SU-DHL-6 (cell line): ENCODE data around the gene KICS2.

ENCODE experiments used
- H2AFZ ChIP-seq: fragments of 200-600 bp; sonication (generic); 2 replicates; pipeline ENCODE4 v1.6.1; 2014; ENCODE audit warnings: low read depth, mild to moderate bottlenecking, moderate library complexity, mixed read lengths, antibody characterized with exemption, low read length; ENCODE audit not compliant: severe bottlenecking
- H3F3A ChIP-seq: fragments of 200-600 bp; shearing (Covaris generic); 2 replicates; pipeline ENCODE4 v1.6.0; 2016; ENCODE audit warnings: antibody characterized with exemption, mild to moderate bottlenecking; ENCODE audit not compliant: insufficient read depth
- H3K27ac ChIP-seq: fragments of 200-600 bp; sonication (generic); 2 replicates; pipeline ENCODE4 v1.5.1; 2016; ENCODE audit warnings: low read depth, mild to moderate bottlenecking, low read length, moderate library complexity, mixed read lengths
- H3K27me3 ChIP-seq: fragments of 200-600 bp; sonication (generic), shearing (Covaris generic); 2 replicates; pipeline ENCODE4 v1.6.0; 2014; ENCODE audit warnings: mild to moderate bottlenecking, low read length
- H3K36me3 ChIP-seq: fragments of 200-600 bp; sonication (generic); 2 replicates; pipeline ENCODE4 v1.6.1; 2014; ENCODE audit warnings: mild to moderate bottlenecking, low read length, mixed read lengths
- H3K4me2 ChIP-seq: fragments of 300-600, 200-600 bp; shearing (Covaris generic), sonication (generic); 2 replicates; pipeline ENCODE4 v1.6.0; 2014; ENCODE audit warnings: low read length, low read depth, mild to moderate bottlenecking; ENCODE audit not compliant: poor library complexity, severe bottlenecking
- H3K4me3 ChIP-seq: fragments of 200-600 bp; sonication (generic); 2 replicates; pipeline ENCODE4 v1.5.1; 2014; ENCODE audit warnings: antibody characterized with exemption, low read length, mild to moderate bottlenecking, mixed read lengths; ENCODE audit not compliant: insufficient read depth, poor library complexity, severe bottlenecking
- H3K79me2 ChIP-seq: fragments of 200-600 bp; sonication (generic); 2 replicates; pipeline ENCODE4 v1.6.1; 2014; ENCODE audit warnings: mild to moderate bottlenecking, low read length, moderate library complexity; ENCODE audit not compliant: insufficient read depth
- H3K9ac ChIP-seq: fragments of 200-600 bp; sonication (generic); 2 replicates; pipeline ENCODE4 v1.7.0; 2014; ENCODE audit warnings: mild to moderate bottlenecking, low read length
- H3K9me2 ChIP-seq: fragments of 200-600 bp; sonication (generic); replicated peaks from 2 replicates; pipeline ENCODE4 v1.6.1; 2014; ENCODE audit warnings: low read length; ENCODE audit not compliant: insufficient read depth
- H3K9me3 ChIP-seq: fragments of 200-600 bp; sonication (generic); 2 replicates; pipeline ENCODE4 v1.6.1; 2014; ENCODE audit warnings: low read length, mixed read lengths; ENCODE audit not compliant: insufficient read depth
- H4K20me1 ChIP-seq: fragments of 200-600 bp; sonication (generic); 2 replicates; pipeline ENCODE4 v1.6.1; 2014; ENCODE audit warnings: low read depth, mild to moderate bottlenecking, antibody characterized with exemption, low read length, moderate library complexity, mixed read lengths
- EZH2phosphoT487 ChIP-seq: fragments of 200-600 bp; sonication (generic), shearing (Covaris generic); conservative IDR thresholded peaks from 2 replicates; pipeline ENCODE4 v1.6.1; 2018; ENCODE audit warnings: mild to moderate bottlenecking, antibody characterized with exemption, low read length, moderate library complexity, mixed read lengths
- TF ChIP-seq, protein P1 (sequence below): fragments of 200-600 bp; sonication (generic); IDR thresholded peaks from one replicate; pipeline ENCODE4 v1.5.1; 2017; ENCODE audit warnings: antibody characterized with exemption, mild to moderate bottlenecking, low read length, moderate library complexity; ENCODE audit not compliant: insufficient read depth, poor library complexity, severe bottlenecking

Gene KICS2

DNA sequence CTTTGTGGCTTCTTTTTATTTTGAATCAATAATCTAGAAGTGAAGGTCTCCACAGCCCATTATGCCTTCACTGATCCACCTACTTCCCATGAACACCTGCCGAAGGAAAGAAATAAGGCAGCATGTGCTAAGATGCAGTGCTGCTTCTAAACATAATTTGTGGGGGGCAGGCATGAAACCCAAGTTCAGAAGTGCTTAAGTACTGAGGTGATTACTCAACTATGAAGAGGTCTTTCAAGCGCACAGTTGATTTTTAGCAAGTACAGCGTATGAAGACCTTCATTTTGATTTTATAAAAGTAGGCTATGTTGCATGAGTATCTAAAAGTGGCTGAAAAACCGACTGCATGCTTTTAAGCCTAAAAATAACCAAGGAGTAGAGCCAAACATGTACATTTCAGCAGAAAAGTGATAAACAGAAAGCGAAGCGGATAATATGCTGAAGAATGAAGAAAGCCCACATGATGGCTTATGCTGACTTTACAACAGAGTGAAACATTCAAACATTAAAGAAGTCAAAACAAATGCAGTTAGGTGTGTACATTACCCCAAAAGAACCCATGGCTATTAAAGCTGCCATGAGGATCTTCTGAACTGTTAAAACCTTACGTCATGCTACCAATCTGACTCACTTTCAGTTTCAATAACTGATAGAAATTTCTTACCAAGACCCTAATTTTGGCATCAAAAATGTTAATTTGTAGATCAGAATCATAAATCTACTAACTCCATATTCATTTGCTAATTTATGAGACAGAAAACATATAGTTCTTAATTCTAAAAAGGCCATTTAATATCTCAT is 29.3 kb downstream of the KICS2 start:
- Histone ChIP-seq H4K20me1 (no peaks in the 10 kb centered on the region), H3K27ac (no peak overlapping the region), H3K79me2 (no peaks in the 10 kb centered on the region), H3K27me3 (no peaks in the 10 kb centered on the region), H3K4me3 (no peak overlapping the region), H3K36me3 (0 out of 2 replicates have a peak, but pooled peaks cover 4% of the 10 kb centered on the region), H2AFZ (no peak overlapping the region), H3K4me2 (no peak overlapping the region), H3K9me2 (no peaks in the 10 kb centered on the region), H3K9ac (no peak overlapping the region), H3F3A (no peaks in the 10 kb centered on the region), H3K9me3 (no peaks in the 10 kb centered on the region)
- TF ChIP-seq, protein P1, sequence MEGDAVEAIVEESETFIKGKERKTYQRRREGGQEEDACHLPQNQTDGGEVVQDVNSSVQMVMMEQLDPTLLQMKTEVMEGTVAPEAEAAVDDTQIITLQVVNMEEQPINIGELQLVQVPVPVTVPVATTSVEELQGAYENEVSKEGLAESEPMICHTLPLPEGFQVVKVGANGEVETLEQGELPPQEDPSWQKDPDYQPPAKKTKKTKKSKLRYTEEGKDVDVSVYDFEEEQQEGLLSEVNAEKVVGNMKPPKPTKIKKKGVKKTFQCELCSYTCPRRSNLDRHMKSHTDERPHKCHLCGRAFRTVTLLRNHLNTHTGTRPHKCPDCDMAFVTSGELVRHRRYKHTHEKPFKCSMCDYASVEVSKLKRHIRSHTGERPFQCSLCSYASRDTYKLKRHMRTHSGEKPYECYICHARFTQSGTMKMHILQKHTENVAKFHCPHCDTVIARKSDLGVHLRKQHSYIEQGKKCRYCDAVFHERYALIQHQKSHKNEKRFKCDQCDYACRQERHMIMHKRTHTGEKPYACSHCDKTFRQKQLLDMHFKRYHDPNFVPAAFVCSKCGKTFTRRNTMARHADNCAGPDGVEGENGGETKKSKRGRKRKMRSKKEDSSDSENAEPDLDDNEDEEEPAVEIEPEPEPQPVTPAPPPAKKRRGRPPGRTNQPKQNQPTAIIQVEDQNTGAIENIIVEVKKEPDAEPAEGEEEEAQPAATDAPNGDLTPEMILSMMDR = no peak
- no peak for TF ChIP-seq EZH2phosphoT487

DNA sequence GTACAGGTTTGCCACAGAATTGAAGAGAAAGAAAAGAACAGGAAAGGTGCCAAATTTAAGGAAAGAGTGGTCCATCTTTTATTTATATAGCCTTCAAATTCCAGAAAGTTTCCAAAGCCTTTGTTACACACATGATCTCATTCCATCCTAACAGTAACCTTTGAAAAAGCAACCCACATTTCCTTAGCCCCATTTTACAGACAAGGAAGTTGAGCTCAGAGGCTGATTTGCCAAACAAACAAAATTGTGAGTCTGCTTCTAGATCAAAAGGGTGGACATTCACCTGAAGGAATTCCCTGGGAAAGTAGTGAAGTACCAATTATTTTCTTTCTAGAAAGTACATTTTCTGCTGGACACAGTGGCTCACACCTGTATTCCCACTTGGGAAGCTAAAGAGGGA is 32.0 kb downstream of the KICS2 start:
- no peak overlapping the region for H3K4me3 ChIP-seq
- H2AFZ ChIP-seq = no peak overlapping the region
- H4K20me1 ChIP-seq = no peaks in the 10 kb centered on the region
- H3K9ac ChIP-seq = no peak overlapping the region
- no peak for TF ChIP-seq EZH2phosphoT487
- TF ChIP-seq, protein P1 = no peak
- no peaks in the 10 kb centered on the region for H3K27me3 ChIP-seq
- no peaks in the 10 kb centered on the region for H3K9me3 ChIP-seq
- no peak overlapping the region for H3K4me2 ChIP-seq
- H3K9me2 ChIP-seq = no peaks in the 10 kb centered on the region
- no peaks in the 10 kb centered on the region for H3F3A ChIP-seq
- H3K79me2 ChIP-seq = no peaks in the 10 kb centered on the region
- H3K36me3 ChIP-seq = 0 out of 2 replicates have a peak, but pooled peaks cover 4% of the 10 kb centered on the region
- H3K27ac ChIP-seq = no peak overlapping the region

DNA sequence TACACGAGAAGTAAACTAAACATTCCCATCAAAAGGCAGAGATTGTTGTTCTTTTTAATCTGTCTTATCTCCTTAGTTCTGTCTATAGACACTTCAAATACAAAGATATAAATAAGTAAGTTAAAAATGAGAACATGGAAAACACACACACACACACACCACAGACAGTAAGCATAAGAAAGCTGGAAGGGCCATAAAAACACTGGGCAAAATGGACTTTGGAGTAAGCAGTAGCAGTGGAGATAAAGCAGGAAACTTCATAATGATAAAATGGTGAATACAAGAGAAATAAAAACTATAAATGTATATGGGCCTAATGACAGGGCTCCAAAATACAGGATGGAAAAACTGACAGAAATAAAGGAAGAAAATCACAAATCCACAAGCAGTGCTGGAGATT is 32.6 kb downstream of the KICS2 start:
- Histone ChIP-seq H4K20me1 (no peaks in the 10 kb centered on the region), H3K9me3 (no peaks in the 10 kb centered on the region), H3K36me3 (0 out of 2 replicates have a peak, but pooled peaks cover 3% of the 10 kb centered on the region), H2AFZ (no peak overlapping the region), H3K9me2 (no peaks in the 10 kb centered on the region), H3K9ac (no peak overlapping the region), H3K27ac (no peak overlapping the region), H3K27me3 (no peaks in the 10 kb centered on the region), H3K4me3 (no peak overlapping the region), H3K79me2 (no peaks in the 10 kb centered on the region), H3F3A (no peaks in the 10 kb centered on the region), H3K4me2 (no peak overlapping the region)
- TF ChIP-seq, protein P1 = no peak
- TF ChIP-seq EZH2phosphoT487 = no peak
